Skeletal muscle satellite cell (primary cell): ENCODE data around the gene CAAP1.
"Not testable (repeated sequence)": the region's sequence is repeated elsewhere in the genome, so short reads cannot be mapped to it uniquely, and the experiment has no call there.

Experiments
- H3K27me3 ChIP-seq: 2 replicates; pipeline ENCODE4 v1.7.0; 2013; ENCODE audit warnings: low read length; ENCODE audit not compliant: control insufficient read depth, insufficient read depth
- H3K36me3 ChIP-seq: 2 replicates; pipeline ENCODE4 v1.7.0; 2013; ENCODE audit warnings: mild to moderate bottlenecking, control low read depth, low read length; ENCODE audit not compliant: insufficient read depth
- H3K4me1 ChIP-seq: 2 replicates; pipeline ENCODE4 v1.7.0; 2013; ENCODE audit warnings: low read length; ENCODE audit not compliant: control insufficient read depth, insufficient read depth
- H3K4me2 ChIP-seq: 2 replicates; pipeline ENCODE4 v1.7.0; 2013; ENCODE audit warnings: mild to moderate bottlenecking, low read length
- H3K4me3 ChIP-seq: 2 replicates; pipeline ENCODE4 v1.7.0; 2013; ENCODE audit warnings: low read length
- H3K9ac ChIP-seq: 2 replicates; pipeline ENCODE4 v1.7.0; 2013; ENCODE audit warnings: mild to moderate bottlenecking, low read depth, low read length, moderate library complexity
- H3K9me3 ChIP-seq: replicated peaks from 2 replicates; pipeline ENCODE4 v1.7.0; 2013; ENCODE audit warnings: mild to moderate bottlenecking, control low read depth, low read length

CAAP1 gene

DNA sequence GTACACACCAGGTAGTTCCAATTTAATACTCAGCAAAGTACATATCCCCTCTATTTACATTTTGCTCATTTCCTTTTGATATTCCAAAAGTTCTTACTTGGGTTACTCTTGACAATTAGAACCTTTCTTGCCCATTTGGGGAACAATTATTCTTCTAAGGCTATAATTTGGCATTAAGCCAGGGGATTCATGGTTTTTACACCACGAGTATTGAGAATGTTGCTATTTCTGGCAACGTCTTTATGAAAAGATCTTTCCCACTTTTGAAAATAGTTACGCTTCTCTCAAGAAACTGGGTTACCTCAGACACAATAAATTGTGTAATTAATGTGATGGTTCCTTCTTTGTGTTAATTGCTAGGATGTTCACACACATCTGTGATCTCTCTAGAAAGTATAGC is 11.5 kb upstream of the CAAP1 start:
- peaks cover 58% of the 10 kb centered on the region for H3K36me3 ChIP-seq
- H3K4me2 ChIP-seq, result no peak overlapping the region
- no peaks in the 10 kb centered on the region for H3K4me1 ChIP-seq
- H3K4me3 ChIP-seq, result no peak overlapping the region
- H3K9ac ChIP-seq, result no peak overlapping the region
- no peaks in the 10 kb centered on the region for H3K9me3 ChIP-seq
- no peaks in the 10 kb centered on the region for H3K27me3 ChIP-seq

DNA sequence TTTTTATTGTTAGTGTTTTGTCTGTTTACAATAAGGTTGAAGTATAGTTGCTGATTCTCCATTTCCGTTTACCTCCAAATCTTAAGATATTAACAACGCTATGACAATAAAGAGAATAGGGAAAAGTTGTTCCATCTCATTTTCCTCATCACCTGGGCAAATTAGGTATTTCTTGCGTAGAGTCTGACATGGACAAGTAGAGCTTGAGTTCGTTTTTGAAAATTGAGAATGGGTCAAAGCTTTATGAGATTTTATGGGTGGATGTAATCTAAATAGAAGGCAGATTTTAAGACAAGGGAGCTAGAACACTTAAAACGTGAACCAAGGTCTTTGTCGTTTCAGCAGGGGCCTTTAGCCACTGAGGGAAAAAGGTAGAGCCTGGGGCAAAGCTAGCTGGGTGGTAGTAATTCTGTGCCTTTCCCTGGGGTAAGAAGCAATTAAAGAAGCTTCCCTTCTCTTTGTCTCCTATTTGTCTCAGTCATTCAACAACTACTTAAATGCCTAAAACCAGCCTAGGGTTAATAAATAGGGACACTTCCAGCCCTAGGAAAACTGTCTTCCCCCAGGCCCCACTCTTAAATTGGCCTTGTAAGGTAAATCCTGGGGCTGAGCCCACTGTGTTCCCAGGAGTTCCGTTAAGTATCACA is 551 bp upstream of the CAAP1 start:
- peak overlapping the region; percentile 95 for H3K9ac ChIP-seq
- H3K9me3 ChIP-seq, result no peaks in the 10 kb centered on the region
- H3K36me3 ChIP-seq, result no peaks in the 10 kb centered on the region
- peak overlapping the region; percentile 88 for H3K4me2 ChIP-seq
- H3K27me3 ChIP-seq, result no peaks in the 10 kb centered on the region
- peaks cover 15% of the 10 kb centered on the region for H3K4me1 ChIP-seq
- peak overlapping the region; percentile 99 for H3K4me3 ChIP-seq

DNA sequence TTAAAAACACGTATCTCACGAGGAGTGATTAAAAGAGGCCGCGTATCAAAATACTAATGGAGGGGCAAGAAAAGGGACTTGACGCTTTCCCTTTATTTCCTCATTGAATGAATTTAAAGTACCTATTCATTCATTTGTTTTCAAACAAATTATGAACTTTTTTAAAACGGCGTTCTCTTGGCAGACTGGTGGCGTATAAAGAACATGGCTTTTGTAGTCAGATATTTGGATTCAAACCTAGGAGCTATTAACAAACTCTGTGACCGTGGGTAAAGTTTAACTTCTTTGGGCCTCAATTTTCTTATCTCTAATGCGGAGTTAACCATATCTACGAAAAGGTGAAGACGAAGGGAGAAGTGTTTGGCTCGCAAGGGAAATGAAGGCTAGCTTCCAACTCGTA is 876 bp downstream of the CAAP1 start:
- peaks cover 16% of the 10 kb centered on the region for H3K4me1 ChIP-seq
- no peaks in the 10 kb centered on the region for H3K27me3 ChIP-seq
- peak overlapping the region; percentile 99 for H3K4me3 ChIP-seq
- H3K4me2 ChIP-seq, result peak overlapping the region; percentile 88
- H3K9ac ChIP-seq, result peak overlapping the region; percentile 95
- H3K9me3 ChIP-seq, result no peaks in the 10 kb centered on the region
- no peaks in the 10 kb centered on the region for H3K36me3 ChIP-seq

DNA sequence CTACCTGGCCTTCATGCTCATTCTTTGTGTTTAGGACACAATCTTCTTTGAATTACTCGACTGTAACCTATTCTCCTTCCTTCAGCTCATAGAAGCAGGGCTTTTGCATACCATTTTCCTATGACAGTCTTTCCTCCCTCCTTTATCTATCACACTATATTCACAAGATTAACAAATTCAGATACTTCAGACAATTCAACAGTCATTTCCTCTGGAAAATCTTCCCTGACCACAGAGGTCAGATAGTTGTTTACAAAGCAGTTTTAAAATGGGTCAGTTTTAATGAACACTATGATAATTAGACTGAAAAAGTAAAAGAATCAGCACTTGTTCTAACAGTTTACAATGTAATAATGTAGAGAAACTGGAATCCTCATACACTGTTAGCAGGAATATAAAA is 4.3 kb downstream of the CAAP1 start:
- Histone ChIP-seq H3K36me3 (no peaks in the 10 kb centered on the region), H3K4me2 (no peak overlapping the region), H3K4me3 (no peak overlapping the region), H3K27me3 (no peaks in the 10 kb centered on the region), H3K9ac (no peak overlapping the region), H3K4me1 (peaks cover 15% of the 10 kb centered on the region), H3K9me3 (no peaks in the 10 kb centered on the region)

DNA sequence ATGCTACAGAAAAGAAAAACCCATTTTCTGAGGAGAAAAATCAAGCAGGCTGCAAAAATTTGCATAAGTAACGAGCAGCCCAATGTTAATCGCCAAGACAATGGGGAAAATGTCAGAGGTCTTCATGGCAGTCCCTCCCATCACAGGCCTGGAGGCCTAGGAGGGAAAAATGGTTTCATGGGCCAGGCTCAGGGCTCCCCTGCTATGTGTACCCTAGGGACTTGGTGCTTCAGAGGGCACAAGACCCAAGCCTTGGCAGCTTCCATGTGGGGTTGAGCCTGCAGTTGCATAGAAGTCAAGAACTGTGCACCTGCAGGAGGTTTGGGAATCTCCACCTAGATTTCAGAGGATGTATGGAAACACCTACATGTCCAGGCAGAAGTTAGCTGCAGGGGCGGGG is 10.4 kb downstream of the CAAP1 start:
- H3K9ac ChIP-seq, result no peak overlapping the region
- no peaks in the 10 kb centered on the region for H3K9me3 ChIP-seq
- no peaks in the 10 kb centered on the region for H3K4me1 ChIP-seq
- H3K27me3 ChIP-seq, result no peaks in the 10 kb centered on the region
- peaks cover 15% of the 10 kb centered on the region for H3K36me3 ChIP-seq
- H3K4me2 ChIP-seq, result no peak overlapping the region
- no peak overlapping the region for H3K4me3 ChIP-seq

DNA sequence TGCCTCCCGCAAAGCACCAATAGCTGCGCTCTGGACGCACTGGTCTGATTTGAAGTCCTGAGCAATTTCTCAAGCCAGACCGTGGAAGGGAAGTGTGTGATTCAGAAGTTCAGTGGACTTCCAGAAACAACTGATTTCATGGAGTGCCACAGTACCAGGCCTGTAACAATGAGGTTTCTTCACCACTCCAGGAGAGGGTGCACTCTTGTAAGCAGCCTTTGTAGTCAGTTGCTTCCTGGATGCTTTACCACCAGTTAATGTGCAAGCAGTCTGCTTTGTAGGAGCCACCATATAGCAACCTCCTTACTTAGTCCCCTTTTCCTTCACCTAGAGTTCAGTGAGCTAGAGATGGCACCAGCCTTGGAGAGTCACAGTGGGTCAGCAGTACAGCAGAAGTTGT is 12.3 kb downstream of the CAAP1 start:
- Histone ChIP-seq H3K4me1 (no peaks in the 10 kb centered on the region), H3K4me2 (no peak overlapping the region), H3K4me3 (no peak overlapping the region), H3K9ac (no peak overlapping the region), H3K9me3 (no peaks in the 10 kb centered on the region), H3K27me3 (no peaks in the 10 kb centered on the region), H3K36me3 (peaks cover 15% of the 10 kb centered on the region)

DNA sequence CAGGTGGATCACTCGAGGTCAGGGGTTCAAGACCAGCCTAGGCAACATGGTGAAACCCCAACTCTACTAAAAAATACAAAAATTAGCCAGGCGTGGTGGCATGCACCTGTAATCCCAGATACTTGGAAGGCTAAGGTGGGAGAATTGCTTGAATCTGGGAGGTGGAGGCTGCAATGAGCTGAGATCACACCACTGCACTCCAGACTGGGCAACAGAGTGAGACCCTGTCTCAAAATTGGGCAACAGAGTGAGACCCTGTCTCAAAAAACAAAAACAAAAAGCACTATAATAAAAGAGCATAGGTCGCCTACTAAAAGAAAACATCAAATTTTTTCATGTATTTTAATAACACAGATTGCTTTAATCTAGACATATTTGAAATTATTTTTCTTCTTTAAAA is 17.4 kb downstream of the CAAP1 start:
- not testable (repeated sequence) for H3K36me3 ChIP-seq, H3K4me3 ChIP-seq, H3K4me2 ChIP-seq, H3K9ac ChIP-seq, H3K27me3 ChIP-seq, H3K4me1 ChIP-seq, H3K9me3 ChIP-seq

DNA sequence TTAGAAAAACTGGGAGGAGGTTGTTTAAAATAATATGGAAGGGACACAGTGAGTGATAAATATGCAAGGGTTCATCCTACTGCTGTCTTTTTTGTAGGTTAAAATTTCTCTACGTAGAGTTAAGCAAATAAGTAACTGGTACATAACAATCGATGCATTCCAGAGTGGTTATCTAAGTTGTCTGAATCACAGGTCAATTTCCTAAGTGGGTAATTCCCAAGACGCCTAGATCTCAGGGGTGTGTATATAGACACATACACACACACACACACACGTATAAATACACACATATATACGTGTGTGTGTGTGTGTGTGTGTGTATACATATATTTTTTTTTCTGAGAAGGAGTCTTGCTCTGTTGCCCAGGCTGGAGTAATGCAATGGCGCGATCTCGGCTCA is 22.3 kb downstream of the CAAP1 start:
- Histone ChIP-seq H3K27me3 (no peaks in the 10 kb centered on the region), H3K4me1 (no peaks in the 10 kb centered on the region), H3K9me3 (no peaks in the 10 kb centered on the region), H3K9ac (no peak overlapping the region), H3K36me3 (no peaks in the 10 kb centered on the region), H3K4me3 (no peak overlapping the region), H3K4me2 (no peak overlapping the region)

DNA sequence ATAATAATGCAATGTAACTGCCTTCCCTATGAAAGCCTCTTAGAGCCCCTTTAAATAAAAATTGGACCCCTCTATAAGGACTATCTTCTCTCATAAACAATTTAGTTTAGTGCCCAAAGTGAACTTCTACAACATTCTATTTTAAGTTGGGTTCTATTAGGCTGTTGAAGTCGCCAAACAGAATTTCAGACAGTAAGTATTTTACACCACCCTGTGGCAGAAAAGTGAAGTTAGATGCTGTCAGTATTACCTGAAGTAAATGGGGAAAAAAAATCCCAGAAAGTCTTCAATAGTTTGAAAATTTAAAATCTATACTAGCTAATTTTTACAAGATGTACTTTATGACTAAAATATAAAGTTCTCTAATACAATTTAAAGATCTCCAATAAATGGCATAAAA is 29.5 kb downstream of the CAAP1 start:
- H3K9me3 ChIP-seq, result no peaks in the 10 kb centered on the region
- peaks cover 8% of the 10 kb centered on the region for H3K36me3 ChIP-seq
- H3K27me3 ChIP-seq, result no peaks in the 10 kb centered on the region
- no peak overlapping the region for H3K4me3 ChIP-seq
- no peak overlapping the region for H3K9ac ChIP-seq
- no peak overlapping the region for H3K4me2 ChIP-seq
- H3K4me1 ChIP-seq, result no peaks in the 10 kb centered on the region

DNA sequence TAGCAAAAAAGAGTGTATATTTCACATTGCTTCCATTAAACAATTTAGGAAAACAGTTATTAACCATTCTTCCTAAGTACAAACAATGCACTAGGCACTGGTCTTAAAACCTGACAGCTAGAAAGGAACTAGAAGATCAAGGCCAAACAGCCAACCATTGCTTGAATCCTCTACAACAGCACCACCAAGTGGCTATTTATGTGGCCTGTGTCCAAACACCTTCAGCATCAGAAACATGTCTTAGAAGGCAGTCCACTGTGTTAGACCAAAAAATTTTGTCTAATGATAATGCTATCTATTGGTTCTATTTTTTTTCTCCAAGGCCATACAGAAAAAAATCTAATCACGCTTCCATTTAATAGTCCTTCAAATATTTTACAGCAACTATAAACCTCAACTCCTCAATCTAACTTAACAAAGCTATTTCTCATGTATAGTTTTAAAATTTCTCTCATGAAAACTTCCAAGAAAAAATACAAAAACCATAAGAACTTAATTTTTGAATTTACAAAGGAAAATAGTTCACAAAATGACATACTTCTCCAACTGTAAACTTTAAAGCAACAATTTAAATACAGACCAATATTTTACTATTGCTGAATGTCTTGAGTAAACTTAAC is 36.1 kb downstream of the CAAP1 start:
- Histone ChIP-seq H3K36me3 (peaks cover 16% of the 10 kb centered on the region), H3K4me3 (no peak overlapping the region), H3K4me1 (no peaks in the 10 kb centered on the region), H3K4me2 (no peak overlapping the region), H3K9ac (no peak overlapping the region), H3K27me3 (no peaks in the 10 kb centered on the region), H3K9me3 (no peaks in the 10 kb centered on the region)

DNA sequence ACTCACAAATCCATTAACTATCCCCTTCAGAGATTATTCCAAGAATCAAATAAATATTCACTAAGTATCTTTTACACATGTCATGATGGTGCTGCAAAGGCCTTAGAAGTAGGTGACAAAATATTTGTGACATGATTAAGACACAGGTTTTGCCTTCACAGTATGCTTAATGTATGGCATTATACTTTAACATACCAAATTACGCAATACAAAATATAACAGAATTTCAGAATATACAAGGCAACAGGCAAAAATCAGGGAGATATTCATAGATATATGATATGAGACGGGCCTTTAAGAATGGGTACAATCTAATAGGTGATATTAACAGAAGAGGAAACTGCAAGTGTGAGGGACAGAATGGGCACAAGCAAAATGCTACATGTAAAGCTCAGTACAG is 41.6 kb downstream of the CAAP1 start:
- Histone ChIP-seq H3K27me3 (no peaks in the 10 kb centered on the region), H3K9me3 (no peaks in the 10 kb centered on the region), H3K4me2 (no peak overlapping the region), H3K36me3 (peaks cover 8% of the 10 kb centered on the region), H3K4me1 (no peaks in the 10 kb centered on the region), H3K4me3 (no peak overlapping the region), H3K9ac (no peak overlapping the region)

DNA sequence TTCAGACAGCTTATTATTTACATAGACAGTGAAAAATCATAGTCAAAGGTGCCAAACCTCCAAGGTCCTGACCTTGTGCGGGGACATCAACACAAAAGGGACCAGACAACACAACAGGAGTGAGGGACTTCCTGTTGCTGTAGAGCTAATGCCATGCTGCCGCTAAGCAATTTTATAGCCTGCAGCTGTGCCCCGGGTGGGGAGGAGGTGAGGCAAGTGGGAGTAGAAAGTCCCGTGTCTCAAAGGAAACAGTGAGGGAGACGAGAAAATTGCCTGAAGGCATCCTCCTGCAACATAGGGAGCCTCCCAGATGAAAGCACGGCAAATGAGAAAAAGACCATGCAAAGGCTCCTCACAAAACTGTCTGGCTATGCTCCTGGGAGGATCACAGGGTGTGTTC is 58.8 kb downstream of the CAAP1 start:
- Histone ChIP-seq H3K9me3 (no peaks in the 10 kb centered on the region), H3K4me2 (peak overlapping the region; percentile 8), H3K36me3 (no peaks in the 10 kb centered on the region), H3K27me3 (no peaks in the 10 kb centered on the region), H3K9ac (no peak overlapping the region), H3K4me1 (peaks cover 6% of the 10 kb centered on the region), H3K4me3 (no peak overlapping the region)
